CD14-positive monocyte (primary cell): ENCODE measurements around the gene TMEM51. TPM values are rescaled to one million over a fixed set of nuclear protein-coding genes. Genes with fewer than 3 reads are reported as not detected.
A peak's percentile ranks its signal among the peaks of the same experiment; 100 is the strongest.

ENCODE experiments used
- DNase-seq, 3 donors: peaks; one replicate each; pipeline ENCODE4 v3.0.0-alpha.2; 2011 to 2022
- H2AFZ ChIP-seq: 2 replicates; pipeline ENCODE4 v1.6.0; 2012; ENCODE audit warnings: mild to moderate bottlenecking, low read depth, low read length, inconsistent platforms; ENCODE audit not compliant: insufficient read depth, poor library complexity, severe bottlenecking
- H3K27ac ChIP-seq, 2 donors: 1 replicate in 1 of 2; 2 replicates in 1 of 2; pipeline ENCODE4 v1.5.1; 2012 to 2013; ENCODE audit warnings: low read length in 2 of 2, control low read depth in 1 of 2, inconsistent platforms in 1 of 2, low read depth in 1 of 2, mild to moderate bottlenecking in 1 of 2
- H3K27me3 ChIP-seq, 2 donors: one replicate each; pipeline versions ENCODE4 v1.6.0 to v1.6.1; 2011 to 2013; ENCODE audit warnings: low read length in 2 of 2; ENCODE audit not compliant: control insufficient read depth in 2 of 2, insufficient read depth in 2 of 2
- H3K36me3 ChIP-seq, 2 donors: replicated peaks in 1 of 2; 1 replicate in 1 of 2; 2 replicates in 1 of 2; pipeline versions ENCODE4 v1.5.1 to v1.6.1; 2012 to 2013; ENCODE audit warnings: low read length in 2 of 2, control low read depth in 1 of 2, inconsistent platforms in 1 of 2, mild to moderate bottlenecking in 1 of 2; ENCODE audit not compliant: insufficient read depth in 2 of 2, control insufficient read depth in 1 of 2
- H3K4me1 ChIP-seq, 2 donors: 1 replicate in 1 of 2; 2 replicates in 1 of 2; pipeline versions ENCODE4 v1.5.1 to v1.6.1; 2012 to 2013; ENCODE audit warnings: low read length in 2 of 2, control low read depth in 1 of 2, inconsistent platforms in 1 of 2, mild to moderate bottlenecking in 1 of 2, moderate library complexity in 1 of 2; ENCODE audit not compliant: insufficient read depth in 2 of 2, control insufficient read depth in 1 of 2
- H3K4me2 ChIP-seq: replicated peaks from 2 replicates; pipeline ENCODE3; 2012; ENCODE audit warnings: low read length, moderate library complexity, mild to moderate bottlenecking; ENCODE audit not compliant: poor library complexity, severe bottlenecking; ENCODE audit errors: extremely low read depth
- H3K4me3 ChIP-seq, 3 experiments: fragments of 200-600 bp in 1 of 3; sonication (generic) in 1 of 3; replicated peaks in 1 of 3; 1 replicate in 2 of 3; 2 replicates in 1 of 3; pipeline ENCODE4 v1.5.1; 2011 to 2013; ENCODE audit warnings: low read length in 3 of 3, mild to moderate bottlenecking in 3 of 3, control low read depth in 2 of 3, low read depth in 2 of 3, inconsistent platforms in 1 of 3, moderate library complexity in 1 of 3
- H3K79me2 ChIP-seq: 2 replicates; pipeline ENCODE4 v1.6.0; 2012; ENCODE audit warnings: mild to moderate bottlenecking, control low read depth, inconsistent platforms, low read length, moderate library complexity; ENCODE audit not compliant: insufficient read depth
- H3K9ac ChIP-seq: 2 replicates; pipeline ENCODE4 v1.6.0; 2017; ENCODE audit warnings: low read length, mild to moderate bottlenecking; ENCODE audit not compliant: insufficient read depth, poor library complexity, severe bottlenecking
- H3K9me3 ChIP-seq, 2 donors: replicated peaks in 1 of 2; 1 replicate in 1 of 2; 2 replicates in 1 of 2; pipeline versions ENCODE4 v1.5.1 to v1.6.1; 2012 to 2013; ENCODE audit warnings: low read length in 2 of 2, control low read depth in 1 of 2; ENCODE audit not compliant: control insufficient read depth in 1 of 2, insufficient read depth in 1 of 2
- H4K20me1 ChIP-seq: 2 replicates; pipeline ENCODE4 v1.6.0; 2012; ENCODE audit warnings: mild to moderate bottlenecking, low read length, control low read depth, moderate library complexity; ENCODE audit not compliant: insufficient read depth
- H3K27ac Mint-ChIP-seq, 7 donors: one replicate each; pipeline ENCODE4 v1.8.0; 2020; ENCODE audit warnings: mild to moderate bottlenecking in 7 of 7, mixed read lengths in 7 of 7, moderate library complexity in 6 of 7, inconsistent platforms in 2 of 7
- H3K27me3 Mint-ChIP-seq, 3 donors: one replicate each; pipeline ENCODE4 v1.8.0; 2021 to 2022; ENCODE audit warnings: low read depth in 3 of 3, mild to moderate bottlenecking in 3 of 3, mixed read lengths in 3 of 3, moderate library complexity in 3 of 3, inconsistent platforms in 1 of 3
- H3K36me3 Mint-ChIP-seq, 2 donors: one replicate each; pipeline ENCODE4 v1.8.0; 2020; ENCODE audit warnings: mixed read lengths in 2 of 2, inconsistent platforms in 1 of 2, mild to moderate bottlenecking in 1 of 2
- H3K4me1 Mint-ChIP-seq: one replicate; pipeline ENCODE4 v1.8.0; 2020; ENCODE audit warnings: mild to moderate bottlenecking, mixed read lengths
- H3K4me3 Mint-ChIP-seq, 2 donors: one replicate each; pipeline ENCODE4 v1.8.0; 2020; ENCODE audit warnings: mild to moderate bottlenecking in 2 of 2, mixed read lengths in 2 of 2, moderate library complexity in 1 of 2
- H3K9me3 Mint-ChIP-seq, 7 donors: one replicate each; pipeline ENCODE4 v1.8.0; 2020 to 2022; ENCODE audit warnings: mixed read lengths in 7 of 7, mild to moderate bottlenecking in 6 of 7, moderate library complexity in 6 of 7, inconsistent platforms in 2 of 7
- CTCF ChIP-seq: fragments of 200-600 bp; IDR thresholded peaks from one replicate; pipeline ENCODE4 v1.8.0; 2022; ENCODE audit warnings: antibody characterized with exemption, mild to moderate bottlenecking
- WGBS: methylation state at CpG from one replicate; pipeline ENCODE4 v1.1.5; 2013; ENCODE audit warnings: missing lambda C conversion rate; ENCODE audit not compliant: insufficient coverage; 5-methylcytosine and 5-hydroxymethylcytosine counted together
- intact Hi-C, 2 donors: fragments of 100-400 bp; cut with micrococcal nuclease; formaldehyde crosslinking; loops; one replicate each; pipeline versions ENCODE4 v1.15.0 to v1.15.1; 2023
- polyA plus RNA-seq, 3 donors: library from polyadenylated mRNA; depleted of rRNA in 1 of 3; unstranded in 2 of 3; stranded (reverse) in 1 of 3; fragments of 300-500 nt in 2 of 3; fragments of >200 nt in 1 of 3; fragmentation: Illumina TruSeq in 2 of 3; gene quantifications; 1 replicate in 2 of 3; 2 replicates in 1 of 3; pipeline ENCODE4 v1.2.3, GENCODE V29; 2012 to 2021

TMEM51 gene
- polyA plus RNA-seq, 3 donors = 1.2 to 2.5 (median 2.1) TPM

DNA sequence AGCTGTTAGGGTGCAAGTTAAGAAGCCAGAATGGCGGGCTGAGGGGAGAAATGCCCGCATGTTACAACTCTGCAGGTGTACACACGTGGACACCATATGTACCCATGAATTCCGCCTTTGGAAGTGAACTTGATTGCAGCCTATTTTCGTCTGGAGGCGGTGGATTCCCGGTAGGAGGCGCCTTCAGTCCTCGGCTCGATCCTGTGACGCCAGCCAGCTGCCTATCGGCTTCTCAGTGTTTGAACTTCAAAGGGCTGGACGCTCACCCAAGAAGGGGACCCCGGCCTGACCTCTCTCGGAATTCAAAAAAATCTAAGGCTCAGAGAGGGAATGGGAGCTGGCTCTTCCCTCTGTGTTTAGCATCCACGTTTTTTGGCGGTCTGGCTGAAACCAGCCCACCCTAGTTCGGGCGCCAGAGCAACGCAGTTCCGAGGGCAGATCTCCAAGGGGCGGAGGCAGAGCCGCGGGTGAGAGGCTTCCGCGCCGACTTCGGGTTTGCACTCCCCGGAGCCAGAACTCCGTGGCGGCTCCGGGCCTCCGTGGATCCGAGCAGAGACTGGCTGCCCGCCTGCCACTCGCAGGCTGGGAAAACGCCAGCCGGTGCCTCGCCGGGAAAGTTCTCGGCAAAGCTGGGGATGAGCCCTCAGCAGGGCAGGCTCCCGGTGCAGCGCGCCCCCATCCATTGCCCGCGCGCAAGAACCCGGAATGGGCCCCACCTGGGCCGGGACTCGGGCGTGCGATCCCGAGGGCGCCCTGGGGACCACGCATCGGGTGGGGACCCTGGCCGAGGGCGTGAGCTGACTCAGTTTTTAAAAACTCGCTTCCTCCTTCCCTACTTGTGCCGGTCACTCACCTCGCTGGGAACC lies 996 bp upstream of the TMEM51 start:
- H3K9me3 ChIP-seq = no peaks in the 10 kb centered on the region
- Mint-ChIP-seq H3K4me3 (peak overlapping the region; percentile 83 to 94), H3K27me3 (peaks cover 51 to 57% (median 53%) of the 10 kb centered on the region in 3 donors), H3K9me3 (peaks cover 0 to 6% (median 3%) of the 10 kb centered on the region in 7 donors), H3K27ac (peak overlapping the region in 2 of 7 donors; percentile 50 to 77), H3K36me3 (peaks cover 3 to 9% of the 10 kb centered on the region in 2 donors), H3K4me1 (peaks cover 32% of the 10 kb centered on the region)
- H3K4me1 ChIP-seq = peaks cover 34% of the 10 kb centered on the region in 2 donors
- H3K4me3 ChIP-seq = peak overlapping the region; percentile 17 to 74 (median 44)
- no peaks in the 10 kb centered on the region for H3K79me2 ChIP-seq
- peak; percentile 53 to 75 (median 70) for DNase-seq
- peak overlapping the region; percentile 75 for H2AFZ ChIP-seq
- H3K36me3 ChIP-seq = no peaks in the 10 kb centered on the region
- peak overlapping the region; percentile 79 for H3K4me2 ChIP-seq
- peak; percentile 38 for TF ChIP-seq CTCF
- WGBS = under 1% methylated on average over 54 of the region's 61 CpGs
- intact Hi-C loops = loop anchor here (2.0 to 5.0 kb wide), 2 partner anchors 120 kb away; no protein-coding TSS in a partner anchor
- peak overlapping the region; percentile 62 for H3K9ac ChIP-seq
- H3K27me3 ChIP-seq = peaks cover 15 to 16% of the 10 kb centered on the region in 2 donors
- H4K20me1 ChIP-seq = no peaks in the 10 kb centered on the region
- H3K27ac ChIP-seq = peak overlapping the region in 1 of 2 donors; percentile 29

GRCh38 chr1:15153842-15154479 lies 414 bp downstream of the TMEM51 start:
- H3K36me3 Mint-ChIP-seq = peaks cover 3 to 9% of the 10 kb centered on the region in 2 donors
- Histone ChIP-seq H3K79me2 (no peaks in the 10 kb centered on the region), H3K4me2 (peak overlapping the region; percentile 79), H3K36me3 (no peaks in the 10 kb centered on the region), H3K9me3 (no peaks in the 10 kb centered on the region), H3K27me3 (peaks cover 15 to 16% of the 10 kb centered on the region in 2 donors), H3K9ac (peak overlapping the region; percentile 62), H4K20me1 (no peaks in the 10 kb centered on the region), H3K4me3 (peak overlapping the region; percentile 13 to 74 (median 17)), H3K27ac (no peak overlapping the region), H2AFZ (peak overlapping the region; percentile 75), H3K4me1 (peaks cover 39 to 41% of the 10 kb centered on the region in 2 donors)
- H3K4me1 Mint-ChIP-seq = peaks cover 41% of the 10 kb centered on the region
- H3K27me3 Mint-ChIP-seq = peaks cover 48 to 60% (median 50%) of the 10 kb centered on the region in 3 donors
- peak; percentile 71 for TF ChIP-seq CTCF
- H3K27ac Mint-ChIP-seq = peak overlapping the region in 1 of 7 donors; percentile 1
- DNase-seq = peak; percentile 37 to 62 (median 57)
- intact Hi-C loops = loop anchor here (2.0 to 5.0 kb wide), 2 partner anchors 118 to 119 kb away; no protein-coding TSS in a partner anchor
- H3K9me3 Mint-ChIP-seq = peaks cover 0 to 6% (median 3%) of the 10 kb centered on the region in 7 donors
- peak overlapping the region; percentile 71 to 92 for H3K4me3 Mint-ChIP-seq
- 1% methylated on average over 74 of the region's 74 CpGs for WGBS
